Measurements from ENCODE around the gene CCDC174.

DNA sequence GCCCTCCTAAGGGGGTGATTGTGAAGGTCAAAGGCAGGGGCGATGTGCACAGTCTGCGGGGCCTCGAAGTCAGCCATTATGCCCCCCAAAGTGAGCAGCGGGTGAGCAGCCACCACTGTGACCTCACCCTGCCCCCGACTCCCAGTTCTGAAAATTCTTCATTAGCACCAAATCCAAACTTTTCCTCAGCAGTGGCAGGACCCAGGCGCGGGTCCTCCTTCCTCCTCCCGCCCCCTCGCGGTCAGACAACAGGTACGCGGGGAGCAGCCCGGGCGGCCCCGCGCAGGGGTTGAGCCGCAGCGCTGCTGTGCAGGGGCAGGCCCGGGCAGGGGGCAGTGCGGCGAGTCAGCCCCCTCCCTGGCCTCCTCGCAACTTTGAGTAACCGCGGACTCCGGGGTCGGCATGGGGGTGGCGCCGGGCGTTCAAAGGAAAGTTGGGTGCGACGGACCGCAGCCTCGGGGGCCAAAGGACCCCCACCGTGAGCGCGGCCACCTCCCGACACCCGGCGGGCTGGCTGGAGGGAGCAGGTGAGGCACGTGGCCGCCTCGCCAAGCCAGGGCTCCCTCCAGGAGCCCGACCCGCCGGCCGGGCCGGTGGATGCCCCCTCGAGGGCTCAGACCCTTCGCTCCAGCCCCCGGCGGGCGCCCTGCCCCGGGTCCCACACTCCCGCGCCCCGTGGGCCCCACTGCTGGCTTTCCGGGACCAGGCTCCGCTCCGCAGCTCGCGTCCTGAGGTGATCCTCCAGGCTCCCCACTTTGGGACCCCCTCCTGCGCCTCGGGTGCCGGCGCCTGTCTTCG lies 49.4 kb upstream of the CCDC174 start:
- TF ChIP-seq, protein P1, sequence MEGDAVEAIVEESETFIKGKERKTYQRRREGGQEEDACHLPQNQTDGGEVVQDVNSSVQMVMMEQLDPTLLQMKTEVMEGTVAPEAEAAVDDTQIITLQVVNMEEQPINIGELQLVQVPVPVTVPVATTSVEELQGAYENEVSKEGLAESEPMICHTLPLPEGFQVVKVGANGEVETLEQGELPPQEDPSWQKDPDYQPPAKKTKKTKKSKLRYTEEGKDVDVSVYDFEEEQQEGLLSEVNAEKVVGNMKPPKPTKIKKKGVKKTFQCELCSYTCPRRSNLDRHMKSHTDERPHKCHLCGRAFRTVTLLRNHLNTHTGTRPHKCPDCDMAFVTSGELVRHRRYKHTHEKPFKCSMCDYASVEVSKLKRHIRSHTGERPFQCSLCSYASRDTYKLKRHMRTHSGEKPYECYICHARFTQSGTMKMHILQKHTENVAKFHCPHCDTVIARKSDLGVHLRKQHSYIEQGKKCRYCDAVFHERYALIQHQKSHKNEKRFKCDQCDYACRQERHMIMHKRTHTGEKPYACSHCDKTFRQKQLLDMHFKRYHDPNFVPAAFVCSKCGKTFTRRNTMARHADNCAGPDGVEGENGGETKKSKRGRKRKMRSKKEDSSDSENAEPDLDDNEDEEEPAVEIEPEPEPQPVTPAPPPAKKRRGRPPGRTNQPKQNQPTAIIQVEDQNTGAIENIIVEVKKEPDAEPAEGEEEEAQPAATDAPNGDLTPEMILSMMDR (IDR thresholded peaks at IDR 0.05) = no peak
- TF ChIP-seq POLR2A (IDR thresholded peaks at IDR 0.05) (no peak), POLR2AphosphoS5 (IDR thresholded peaks at IDR 0.05) (no peak)
